Amygdala (tissue), 56 donors: ENCODE data around the gene RNF212.

Experiments used
- DNase-seq, 56 donors: peaks; one replicate each; lab custom pipeline; 2025; lab: John Stamatoyannopoulos, UW

Gene RNF212

DNA sequence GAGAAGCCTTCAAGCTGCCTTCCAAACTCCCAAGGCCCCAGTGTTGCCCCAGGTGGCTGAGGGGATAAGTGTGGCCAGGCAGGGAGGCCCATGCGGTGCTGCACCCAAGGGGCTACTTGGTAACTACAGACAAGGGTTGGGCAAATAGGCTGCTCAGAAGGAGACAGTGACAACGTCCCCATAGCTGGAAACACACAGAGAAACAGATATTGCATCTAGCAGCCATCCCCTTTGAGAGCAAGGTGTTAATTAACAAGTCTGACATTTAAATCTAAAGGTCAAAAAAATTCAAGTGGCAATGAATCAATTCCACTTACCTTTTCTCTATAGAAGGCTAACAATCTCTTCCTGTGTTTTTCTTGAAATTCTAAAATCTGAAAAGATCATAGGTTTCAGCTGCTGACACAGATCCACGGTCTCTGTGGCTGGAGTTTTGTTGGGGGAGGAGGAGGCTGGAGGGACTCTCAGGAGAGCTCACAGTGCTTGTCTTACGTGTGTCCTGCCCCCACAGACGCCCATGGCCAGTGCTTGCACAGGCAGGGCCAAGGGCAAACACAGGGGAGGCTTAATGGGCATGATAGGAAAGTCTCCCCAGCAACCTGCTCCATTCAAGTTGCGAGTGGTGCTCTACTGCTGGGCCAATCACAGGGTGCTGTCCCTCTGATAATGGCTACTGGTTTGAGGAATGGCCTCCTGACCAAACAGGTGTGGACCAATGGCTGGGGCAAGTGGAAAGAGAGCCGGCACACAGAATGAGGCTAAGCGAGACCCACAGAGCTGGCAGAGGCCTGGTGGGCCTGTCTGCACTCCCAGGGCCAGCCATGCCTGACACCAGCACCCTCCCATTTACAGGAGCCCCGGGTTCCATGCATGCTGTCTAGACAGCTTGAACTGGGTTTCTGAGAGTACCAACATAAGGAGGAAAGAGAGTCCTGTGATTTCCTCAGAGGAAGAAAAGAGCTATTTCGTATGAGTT lies 22.6 kb downstream of the RNF212 start:
- DNase-seq, result no peak

DNA sequence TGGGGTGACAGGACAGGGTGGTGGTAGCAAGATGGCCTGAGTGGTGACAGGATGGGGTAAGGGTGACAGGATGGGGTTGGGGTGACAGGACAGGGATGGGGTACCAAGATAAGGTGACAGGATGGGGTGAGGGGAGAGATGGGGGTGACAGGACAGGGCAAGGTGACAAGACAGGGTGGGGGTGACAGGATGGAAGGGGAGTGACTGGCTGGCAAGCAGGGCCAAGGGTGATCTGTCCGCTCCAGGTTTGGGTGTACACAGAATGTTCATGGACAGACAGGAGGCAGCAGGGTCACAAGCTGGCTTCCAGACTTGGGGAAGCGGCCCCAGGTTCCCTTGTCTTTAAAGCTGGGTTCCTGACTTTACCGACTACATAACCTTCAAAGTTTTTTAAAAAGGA lies 23.3 kb downstream of the RNF212 start:
- DNase-seq, result no peak

DNA sequence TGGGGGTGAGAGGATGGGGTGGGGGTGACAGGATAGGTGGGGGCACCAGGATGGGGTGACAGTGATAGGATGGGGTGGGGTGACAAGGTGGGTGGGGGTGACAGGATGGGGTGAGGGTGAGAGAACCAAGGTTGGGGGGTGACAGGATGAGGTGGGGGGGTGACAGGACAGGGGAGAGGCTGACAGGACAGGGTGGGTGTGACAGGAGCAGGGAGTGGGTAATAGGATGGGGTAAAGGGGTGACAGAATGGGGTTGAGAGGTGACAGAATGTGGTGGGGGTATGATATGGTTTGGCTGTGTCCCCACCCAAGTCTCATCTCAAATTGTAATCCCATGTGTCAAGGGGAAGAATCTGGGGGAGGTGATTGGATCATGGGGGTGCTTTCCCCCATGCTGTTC lies 26.0 kb downstream of the RNF212 start:
- DNase-seq, result no peak

DNA sequence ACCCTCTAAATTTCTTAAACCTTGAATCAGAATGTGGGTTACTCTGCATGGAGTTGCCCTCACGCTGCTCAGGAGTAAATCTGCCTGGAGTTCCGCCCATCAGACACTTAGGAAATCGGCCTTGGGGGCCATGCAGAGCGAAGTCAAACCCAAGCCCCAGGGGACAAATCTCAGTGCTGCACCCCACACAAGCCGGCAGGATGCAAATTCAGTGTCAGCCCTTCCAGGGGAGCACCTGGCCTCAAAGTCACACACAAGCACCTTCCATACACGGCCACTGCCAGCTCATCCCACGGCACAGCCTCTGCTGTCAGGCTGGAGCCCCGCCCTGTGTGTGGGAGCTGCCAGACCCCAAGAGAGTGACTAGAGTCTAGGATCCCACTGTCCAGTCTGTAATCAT lies 27.4 kb downstream of the RNF212 start:
- no peak for DNase-seq

DNA sequence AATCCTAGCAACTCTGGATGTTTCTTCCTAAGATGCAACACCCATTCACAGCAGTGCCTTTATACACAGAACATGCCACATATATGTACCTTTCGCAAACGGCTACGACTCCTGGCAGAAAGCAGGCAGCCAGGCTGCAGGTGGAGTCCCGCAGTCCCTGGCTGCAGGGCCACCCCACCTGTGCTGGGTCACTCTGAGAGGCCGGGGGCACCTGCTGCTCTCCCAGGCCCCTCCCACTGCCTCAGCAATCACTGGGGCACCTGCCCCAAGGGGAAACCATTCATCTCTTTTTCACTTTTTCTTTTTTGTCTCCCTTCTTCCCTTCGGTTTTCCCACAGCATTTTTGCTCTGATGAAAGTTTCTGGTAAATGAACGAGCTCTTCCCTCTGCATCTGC lies 28.0 kb downstream of the RNF212 start:
- no peak for DNase-seq

DNA sequence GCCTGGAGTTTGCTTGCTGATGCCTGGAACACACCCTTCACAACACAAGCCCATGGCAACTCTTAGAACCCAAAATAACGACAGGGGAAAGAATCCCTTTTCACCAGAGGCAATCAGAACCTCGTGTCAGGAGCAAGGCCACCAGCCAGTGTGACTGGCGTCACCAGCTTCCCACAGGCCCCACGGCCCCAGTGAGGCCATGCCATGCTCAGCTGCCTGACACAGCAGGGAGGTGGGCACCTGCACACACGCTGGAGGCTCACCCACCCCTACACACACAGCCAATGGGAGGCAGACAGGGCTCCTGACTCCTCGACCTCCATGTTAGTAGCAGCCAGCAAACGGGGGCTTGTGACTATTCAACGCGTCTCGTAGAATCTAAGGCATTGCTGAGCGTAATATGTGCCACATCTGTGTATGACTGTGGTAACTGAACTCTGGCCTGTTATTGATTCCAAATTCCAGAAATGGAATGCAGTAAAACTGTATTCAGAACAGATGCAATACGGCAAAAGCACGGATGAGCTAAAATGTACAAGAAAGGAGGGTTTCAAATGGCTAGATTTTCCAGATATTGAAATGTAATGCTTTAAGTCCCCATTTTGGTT lies 28.5 kb downstream of the RNF212 start:
- no peak for DNase-seq

DNA sequence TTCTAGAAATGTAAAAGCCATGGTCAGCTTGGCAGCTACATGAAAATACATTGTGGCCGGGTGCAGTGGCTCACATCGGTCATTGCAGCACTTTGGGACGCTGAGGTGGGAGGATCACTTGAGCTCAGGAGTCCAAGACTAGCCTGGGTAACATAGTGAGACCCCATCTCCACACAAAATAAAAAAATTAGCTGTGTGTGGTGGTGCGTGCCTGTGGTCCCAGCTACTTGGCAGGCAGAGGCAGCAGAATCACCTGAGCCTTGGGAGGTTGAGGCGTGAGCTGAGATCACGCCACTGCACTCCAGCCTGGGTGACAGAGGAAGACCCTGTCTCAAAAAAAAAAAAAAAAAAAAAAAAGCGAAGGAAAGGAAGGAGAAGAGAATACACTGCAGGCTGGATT lies 29.0 kb downstream of the RNF212 start:
- DNase-seq, result no peak

DNA sequence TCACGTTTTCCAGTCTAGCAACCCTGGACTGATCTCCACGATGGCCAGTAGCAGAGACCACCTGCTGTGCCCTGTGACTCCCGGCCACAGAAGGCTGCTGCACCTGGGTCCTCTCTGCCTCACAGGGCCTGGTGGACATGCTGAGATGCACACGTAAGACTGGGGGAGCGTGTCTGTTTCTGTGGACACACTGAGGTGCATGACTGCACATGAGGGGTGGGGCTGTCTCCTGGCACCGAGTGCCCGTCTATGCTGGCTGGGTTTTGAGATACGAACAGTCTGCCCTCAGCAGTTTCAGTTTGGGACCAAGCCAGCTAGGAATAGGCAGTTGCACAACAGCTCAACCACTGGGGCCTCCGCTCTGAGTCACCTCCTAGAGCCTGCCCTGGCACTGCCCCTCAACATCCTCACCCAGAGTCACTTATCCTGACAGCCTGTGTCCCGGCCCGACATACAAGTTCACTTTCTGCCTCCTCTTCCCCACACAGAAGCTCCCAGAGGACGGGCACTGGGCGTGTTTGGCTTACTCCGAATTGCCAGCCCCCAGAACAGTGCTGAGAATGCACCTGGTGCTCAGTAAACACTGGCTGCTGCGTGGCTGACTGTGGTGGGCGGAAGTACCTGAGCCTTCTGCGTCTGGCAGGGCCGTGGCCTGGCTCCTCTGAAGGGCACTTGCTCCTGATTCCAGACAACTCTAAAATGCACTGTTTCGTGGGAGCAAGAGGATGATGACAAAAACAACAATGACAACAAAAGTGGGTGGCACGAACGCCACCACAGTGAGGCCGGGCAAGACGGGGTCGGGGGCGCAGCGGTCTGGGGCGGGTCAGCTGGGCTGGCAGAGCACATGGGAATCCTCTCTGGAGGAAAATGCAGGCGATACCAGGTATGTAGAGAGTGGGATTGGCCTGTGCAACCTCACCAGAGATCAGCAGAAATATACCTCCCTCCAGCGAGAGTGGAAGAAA lies 30.9 kb downstream of the RNF212 start:
- peak in 3 of 56 donors; percentile 8 to 15 (median 10) for DNase-seq

DNA sequence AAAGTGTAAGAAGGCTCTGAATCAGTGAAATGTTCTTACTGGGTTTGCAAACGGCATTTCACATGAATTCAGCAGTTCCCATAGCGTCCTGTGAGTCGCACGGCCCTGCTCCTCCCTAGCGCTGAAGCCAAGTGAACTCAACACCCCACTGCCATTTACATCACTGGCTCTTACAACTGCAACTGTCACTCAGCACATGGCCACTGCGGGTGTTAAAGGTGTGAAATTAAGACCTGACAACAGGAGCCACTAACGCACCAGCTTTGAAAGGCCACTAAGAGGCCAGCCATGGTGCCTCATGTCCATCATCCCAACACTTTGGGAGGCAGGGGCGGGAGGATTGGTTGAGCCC lies 31.7 kb downstream of the RNF212 start:
- DNase-seq, result no peak

DNA sequence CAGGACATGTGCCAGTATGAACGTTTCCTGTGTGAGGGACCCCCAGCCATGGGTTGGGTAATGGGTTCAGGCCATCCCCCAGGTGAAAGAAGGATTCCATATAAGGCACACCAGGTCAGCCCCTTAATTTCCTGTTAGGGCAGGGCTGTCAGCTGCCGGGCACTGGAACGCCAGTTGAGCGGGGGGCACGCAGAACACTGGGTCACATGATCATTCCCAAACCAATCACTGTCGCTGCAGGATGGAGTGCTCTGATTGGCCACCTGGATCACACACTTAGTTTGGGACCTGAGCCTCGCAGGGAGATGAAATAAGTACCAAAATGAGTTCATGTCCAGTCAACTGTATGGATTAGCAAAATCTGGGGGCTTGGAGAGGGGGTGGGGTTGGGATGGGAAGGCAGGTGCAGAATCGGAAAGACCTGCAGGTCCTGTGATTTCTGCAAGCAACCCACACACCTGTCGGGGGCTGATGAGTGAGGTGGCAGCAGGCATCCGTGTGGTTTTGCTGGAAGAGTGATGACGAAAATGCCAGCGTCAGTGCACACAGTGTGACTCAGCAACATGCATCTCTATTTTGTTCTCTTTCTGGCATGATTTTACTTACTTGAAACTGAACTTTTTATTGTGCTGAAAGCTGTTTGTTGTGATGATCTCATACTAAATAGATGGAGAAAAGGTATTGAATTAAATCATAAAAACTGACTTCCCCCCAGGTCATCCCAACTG lies 32.2 kb downstream of the RNF212 start:
- DNase-seq, result no peak

DNA sequence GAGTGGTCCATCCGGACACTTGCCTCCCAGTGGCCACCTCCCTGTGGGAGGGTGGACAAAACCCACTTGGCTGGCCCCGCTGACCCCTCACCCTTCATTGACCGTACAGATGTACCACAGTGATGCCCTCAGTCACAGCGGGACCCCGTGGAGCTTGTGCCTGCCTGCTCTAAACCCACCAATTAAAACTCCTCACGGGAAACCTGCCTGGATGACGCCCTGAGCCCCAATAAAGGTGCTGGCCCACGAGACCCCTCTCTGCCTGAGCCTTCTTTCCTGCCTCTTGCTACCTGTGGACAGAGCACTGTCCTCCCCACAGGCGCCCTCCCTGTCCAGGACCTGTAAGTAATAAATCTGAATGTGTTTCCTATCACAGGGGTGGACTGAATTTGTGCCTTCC lies 32.9 kb downstream of the RNF212 start:
- no peak for DNase-seq

DNA sequence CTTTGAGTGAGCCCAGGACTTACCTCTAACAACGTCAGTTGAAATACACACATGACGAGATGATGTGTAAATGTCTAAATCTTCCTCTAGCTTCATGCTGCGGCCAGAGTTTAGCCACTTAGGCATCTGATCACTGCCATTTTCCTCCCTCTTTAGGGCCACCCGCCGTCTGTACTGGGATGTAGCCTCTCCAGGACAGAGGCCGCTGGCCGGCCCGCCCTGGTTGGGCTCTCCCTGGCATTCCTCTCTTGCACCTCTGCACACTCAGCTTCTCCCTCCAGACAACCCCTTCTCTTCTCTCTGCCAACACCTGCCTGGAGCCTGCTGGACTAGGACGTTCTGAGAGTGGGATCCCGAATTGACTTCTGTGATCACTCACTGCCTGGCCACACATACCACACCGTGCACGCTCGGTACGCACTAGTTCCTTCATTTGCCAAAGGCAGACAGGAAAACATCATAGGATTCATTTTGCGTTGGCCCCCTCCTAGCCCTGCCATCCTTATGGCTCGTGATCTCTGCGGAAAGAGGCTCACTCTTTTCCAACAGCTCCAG lies 33.6 kb downstream of the RNF212 start:
- no peak for DNase-seq

DNA sequence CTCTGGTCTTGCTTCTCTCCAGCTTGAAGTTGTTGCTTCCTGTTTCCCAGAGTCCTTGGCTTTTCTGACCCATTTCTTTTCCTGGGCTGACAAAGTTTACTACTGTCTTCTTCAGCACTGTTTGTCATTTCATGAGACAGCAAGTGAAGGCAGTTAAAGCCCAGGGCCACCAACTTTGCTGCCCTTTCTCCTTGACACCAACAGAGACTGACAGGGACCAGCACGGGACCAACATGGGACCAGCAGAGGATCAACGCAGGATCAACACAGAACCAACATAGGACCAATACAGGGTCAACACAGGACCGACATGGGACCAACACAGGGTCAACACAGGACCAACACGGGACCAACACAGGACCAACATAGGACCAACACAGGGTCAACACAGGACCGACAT lies 34.9 kb downstream of the RNF212 start:
- DNase-seq, result no peak

DNA sequence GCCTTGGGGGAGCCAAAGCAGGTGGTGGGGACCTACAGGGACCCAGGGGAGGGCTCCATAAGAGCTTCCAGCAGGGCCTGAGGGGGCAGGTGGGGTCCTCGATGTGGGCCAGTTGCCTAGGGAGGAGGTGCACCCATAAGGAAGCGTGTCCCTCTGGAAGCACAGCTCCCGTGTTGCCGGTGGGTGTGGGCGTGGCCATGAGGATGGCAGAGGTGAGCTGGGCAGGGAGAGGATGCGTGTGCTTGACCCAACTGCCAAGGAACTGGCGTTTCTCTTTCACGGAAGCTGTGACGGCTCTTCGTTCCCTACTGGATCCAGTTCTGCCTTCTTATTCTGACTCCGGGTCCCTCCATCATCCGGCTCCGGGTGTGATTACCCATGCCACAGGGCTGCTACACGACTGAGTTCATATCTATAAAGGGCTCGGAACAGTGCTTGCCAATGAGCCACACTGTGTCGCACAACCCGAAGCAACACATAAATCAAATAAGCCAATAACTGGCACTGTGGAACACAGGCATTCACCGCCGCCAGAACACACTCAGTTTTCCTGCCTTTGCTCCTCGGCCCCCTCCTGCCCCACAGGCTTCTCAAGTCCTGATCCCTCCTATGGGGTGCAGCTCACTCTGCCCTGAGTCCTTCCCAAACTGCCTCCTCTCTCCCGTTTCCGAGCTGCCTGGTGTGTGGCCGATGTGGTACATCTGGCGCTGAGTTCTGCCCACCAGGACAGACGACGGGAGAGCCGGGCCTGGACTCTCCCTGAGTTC lies 35.5 kb downstream of the RNF212 start:
- no peak for DNase-seq

DNA sequence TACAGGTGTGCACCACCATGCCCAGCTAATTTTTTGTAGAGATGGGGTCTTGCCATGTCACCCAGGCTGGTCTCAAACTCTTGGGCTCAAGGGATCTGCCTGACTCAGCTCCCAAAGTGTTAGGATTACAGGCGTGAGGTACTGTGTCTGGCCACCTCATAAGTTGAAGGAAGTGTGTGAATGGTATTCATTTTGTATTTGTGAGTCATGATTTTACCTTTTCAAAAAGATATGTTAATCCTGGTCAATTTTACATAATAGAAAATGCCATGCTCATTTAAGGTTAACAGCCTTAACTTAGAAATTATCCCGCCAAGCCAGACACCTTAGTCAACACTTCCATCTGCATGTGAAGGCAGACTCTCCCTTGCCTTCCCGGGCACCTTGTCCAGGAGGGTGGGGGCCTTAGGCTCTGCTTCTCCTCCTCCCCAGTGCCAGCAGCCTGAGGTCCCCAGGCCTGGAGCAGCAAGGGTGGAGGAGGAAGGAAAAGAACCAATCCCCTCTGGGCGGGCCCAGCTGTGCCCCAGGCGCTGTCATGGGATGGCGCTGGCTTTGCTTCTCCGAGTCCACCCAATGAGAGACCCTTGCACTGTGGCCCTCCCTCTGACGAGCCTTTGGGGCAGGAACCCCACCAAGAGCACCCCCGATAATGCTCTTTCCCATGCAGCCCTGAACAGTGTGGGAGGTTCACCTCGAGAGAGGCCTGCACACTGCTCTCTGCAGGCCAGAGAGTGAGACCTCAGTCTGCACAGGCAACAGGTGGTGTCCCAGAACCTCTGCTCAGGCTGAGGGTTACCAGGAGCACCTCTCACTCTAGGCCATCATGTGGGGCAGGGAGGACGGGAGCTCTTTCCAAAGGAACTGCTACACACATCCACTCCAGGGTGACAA lies 37.3 kb downstream of the RNF212 start:
- no peak for DNase-seq

DNA sequence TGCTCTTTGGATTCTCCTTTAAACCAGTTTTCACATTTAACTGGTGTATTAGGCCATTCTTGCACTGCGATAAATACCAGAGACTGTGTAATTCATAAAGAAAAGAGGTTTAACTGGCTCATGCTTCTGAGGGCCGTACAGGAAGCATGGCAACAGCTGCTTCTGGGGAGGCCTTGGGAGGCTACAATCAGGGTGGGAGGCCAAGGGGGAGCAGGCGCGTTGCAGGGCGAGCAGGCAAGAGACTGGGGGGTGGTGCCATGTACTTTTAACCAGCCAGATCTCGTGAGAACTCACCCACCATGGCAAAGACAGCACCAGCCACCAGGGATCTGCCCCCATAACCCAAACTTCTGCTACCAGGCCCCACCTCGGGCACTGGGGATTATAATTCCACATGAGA lies 38.1 kb downstream of the RNF212 start:
- no peak for DNase-seq

DNA sequence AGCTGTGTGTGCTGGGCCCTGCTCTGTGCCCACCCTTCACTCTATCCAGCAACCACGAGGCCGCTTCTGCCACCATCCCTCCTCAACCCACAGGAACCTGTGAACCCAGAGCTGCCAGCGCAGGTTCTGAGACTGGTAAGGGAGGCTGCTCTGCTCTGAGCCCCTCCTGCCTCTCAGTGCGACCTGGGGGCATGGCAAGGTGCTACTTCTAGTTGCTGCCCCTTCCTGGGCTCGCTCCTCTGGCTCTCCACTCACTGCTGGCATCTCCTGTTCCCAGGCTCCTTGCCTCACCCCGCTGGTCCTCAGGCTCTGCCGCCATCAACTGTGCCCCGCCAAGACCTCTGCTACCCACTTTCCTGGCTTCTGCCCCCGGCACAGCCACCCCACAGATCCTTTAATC lies 39.3 kb downstream of the RNF212 start:
- DNase-seq, result no peak

DNA sequence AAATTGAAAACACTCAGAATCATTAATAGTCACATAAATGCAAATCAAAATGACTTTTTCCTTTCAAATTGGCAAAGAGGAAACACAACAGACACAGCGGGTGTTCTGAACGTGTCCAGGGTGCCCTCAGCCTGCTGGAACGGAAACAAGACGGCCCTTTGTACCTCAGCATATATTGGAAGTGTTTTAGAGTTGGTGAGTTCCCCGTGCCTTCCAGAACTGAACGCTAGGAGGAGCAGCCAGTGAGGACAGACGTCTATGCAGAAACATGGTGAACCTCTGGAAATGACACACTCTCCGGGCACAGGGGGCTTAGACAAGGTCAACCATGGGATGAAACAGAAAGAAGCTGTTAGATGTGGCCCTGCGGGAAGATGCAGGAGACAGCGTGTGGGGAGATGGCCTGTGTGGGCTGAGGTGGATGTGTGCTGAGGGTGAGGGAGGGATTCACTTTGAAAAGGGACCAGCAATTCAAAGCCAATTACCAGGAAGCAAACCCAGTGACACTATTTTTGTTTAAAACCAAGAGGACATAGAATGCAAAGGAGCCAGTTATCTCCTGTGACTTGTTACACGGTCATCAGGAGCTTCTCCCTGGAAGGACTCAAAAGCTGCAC lies 40.4 kb downstream of the RNF212 start:
- peak in 29 of 56 donors; percentile 7 to 71 (median 34) for DNase-seq
